Subcutaneous adipose tissue (tissue), 4 donors: ENCODE results near the gene MOB4. TPM values are rescaled to one million over a fixed set of nuclear protein-coding genes. Genes with fewer than 3 reads are reported as not detected.

Source experiments
- CTCF ChIP-seq: fragments of 450-650 bp; IDR thresholded peaks from one replicate; pipeline ENCODE4 v1.5.1; 2016; ENCODE audit warnings: low read depth, mild to moderate bottlenecking, control low read depth, antibody characterized with exemption, moderate library complexity
- total RNA-seq, 4 donors: library from RNA; depleted of rRNA; stranded (reverse); fragments of >200 nt; gene quantifications; one replicate each; pipeline ENCODE4 v1.1.0, GENCODE V29; 2016

Gene MOB4
- total RNA-seq, 4 donors from 2014 or later: 17.0 to 44.2 (median 24.1) TPM

GRCh38 chr2:197573608-197574007 is 57.7 kb downstream of the MOB4 start:
- no peak for TF ChIP-seq CTCF

GRCh38 chr2:197575987-197576386 is 60.1 kb downstream of the MOB4 start:
- no peak for TF ChIP-seq CTCF

GRCh38 chr2:197576631-197577030 is 60.8 kb downstream of the MOB4 start:
- no peak for TF ChIP-seq CTCF

DNA sequence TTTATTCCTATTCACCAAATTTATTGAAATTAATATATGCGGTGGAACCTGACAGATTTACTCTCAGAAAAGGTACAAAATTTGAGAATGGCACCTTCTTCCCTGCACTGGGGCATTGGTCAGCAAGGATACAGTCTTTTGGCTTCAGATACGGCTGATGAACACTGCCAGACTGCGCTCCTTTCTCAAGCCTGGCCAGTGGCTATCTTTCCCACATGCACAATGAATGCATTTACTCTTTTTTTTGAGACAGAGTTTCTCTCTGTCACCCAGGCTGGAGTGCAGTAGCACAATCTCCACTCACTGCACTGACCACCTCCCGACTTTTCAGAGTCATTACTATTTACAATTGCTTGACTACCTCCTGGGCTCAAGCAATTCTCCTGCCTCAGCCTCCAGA is 61.6 kb downstream of the MOB4 start:
- no peak for TF ChIP-seq CTCF

- no peak for TF ChIP-seq CTCF
These were observed 75.6 kb downstream of the MOB4 start for GRCh38 chr2:197591339-197592072.

DNA sequence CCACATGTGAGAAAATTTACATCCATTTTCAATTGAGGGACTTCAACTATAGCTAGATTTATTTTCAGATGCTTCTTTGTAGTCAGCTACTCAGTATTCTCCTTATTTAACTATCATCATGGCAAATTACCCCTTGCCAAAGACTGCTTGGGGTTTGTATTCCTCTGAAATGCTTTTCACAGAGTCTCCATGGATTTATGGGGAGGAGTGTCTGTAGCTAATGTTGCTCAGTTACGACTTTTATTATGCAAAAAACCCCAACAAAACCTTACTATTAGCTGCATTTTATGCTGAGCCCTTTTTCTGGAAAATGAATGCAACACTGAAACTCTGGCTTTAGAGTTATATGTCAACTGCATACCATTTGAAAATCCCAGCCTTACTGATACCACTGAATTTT is 80.9 kb downstream of the MOB4 start:
- TF ChIP-seq CTCF: no peak

DNA sequence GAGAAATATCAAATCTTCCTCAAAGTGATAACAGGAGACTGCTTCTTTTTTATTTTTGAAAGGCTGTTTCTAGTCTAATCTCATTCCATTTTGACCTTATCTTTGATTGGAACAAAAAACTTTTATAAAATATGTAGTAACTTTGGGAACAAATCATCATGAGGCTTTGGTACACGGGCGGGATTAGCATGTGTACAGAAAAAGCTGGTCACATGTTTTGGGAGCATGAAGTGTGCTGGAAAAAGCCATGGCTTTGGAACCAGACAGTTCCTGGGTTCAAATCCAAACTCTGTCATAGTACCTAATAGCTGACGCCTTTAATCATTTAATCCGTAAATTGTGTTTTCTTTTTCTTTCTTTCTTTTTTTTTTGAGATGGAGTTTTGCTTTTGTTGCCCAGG is 81.3 kb downstream of the MOB4 start:
- no peak for TF ChIP-seq CTCF
